Mammary epithelial cell (primary cell): ENCODE measurements around the gene MAP7D3.

Experiments used
- CTCF ChIP-seq, 2 donors: IDR thresholded peaks in 1 of 2; conservative IDR thresholded peaks in 1 of 2; 2 replicates each; pipeline ENCODE4 v1.5.1; 2011 to 2012; ENCODE audit warnings: inconsistent platforms in 2 of 2, low read length in 2 of 2, mild to moderate bottlenecking in 2 of 2, control low read depth in 1 of 2, low read depth in 1 of 2; ENCODE audit not compliant: insufficient read depth in 1 of 2; ENCODE audit errors: extremely low read depth in 1 of 2
- EZH2 ChIP-seq: IDR thresholded peaks from 2 replicates; pipeline ENCODE4 v1.6.1; 2012; ENCODE audit warnings: low read length, inconsistent platforms, borderline replicate concordance

- TF ChIP-seq CTCF (conservative IDR thresholded peaks at IDR 0.05 in 1 of 2, IDR thresholded peaks at IDR 0.05 in 1 of 2; ENCODE audit: extremely low read depth in 1 of 2, insufficient read depth in 1 of 2, low read depth in 1 of 2, low read length in 2 of 2) (no peak), EZH2 (no peak)
Observed at GRCh38 chrX:136212557-136213111, 38.6 kb downstream of the MAP7D3 start.
